ENCODE measurements around the gene PEX12. TPM values are rescaled to one million over a fixed set of nuclear protein-coding genes. Genes with fewer than 3 reads are reported as not detected.

PEX12 gene
- total RNA-seq, result 1 to 10 TPM; 3.0 to 3.2 TPM
- 4.0 TPM for polyA plus RNA-seq (2013, experiment 1 of 2)
- polyA plus RNA-seq (2013, experiment 2 of 2), result 3.6 TPM
- 3.6 to 21.3 (median 10.2) reads per million in 172 experiments for total RNA-seq

DNA sequence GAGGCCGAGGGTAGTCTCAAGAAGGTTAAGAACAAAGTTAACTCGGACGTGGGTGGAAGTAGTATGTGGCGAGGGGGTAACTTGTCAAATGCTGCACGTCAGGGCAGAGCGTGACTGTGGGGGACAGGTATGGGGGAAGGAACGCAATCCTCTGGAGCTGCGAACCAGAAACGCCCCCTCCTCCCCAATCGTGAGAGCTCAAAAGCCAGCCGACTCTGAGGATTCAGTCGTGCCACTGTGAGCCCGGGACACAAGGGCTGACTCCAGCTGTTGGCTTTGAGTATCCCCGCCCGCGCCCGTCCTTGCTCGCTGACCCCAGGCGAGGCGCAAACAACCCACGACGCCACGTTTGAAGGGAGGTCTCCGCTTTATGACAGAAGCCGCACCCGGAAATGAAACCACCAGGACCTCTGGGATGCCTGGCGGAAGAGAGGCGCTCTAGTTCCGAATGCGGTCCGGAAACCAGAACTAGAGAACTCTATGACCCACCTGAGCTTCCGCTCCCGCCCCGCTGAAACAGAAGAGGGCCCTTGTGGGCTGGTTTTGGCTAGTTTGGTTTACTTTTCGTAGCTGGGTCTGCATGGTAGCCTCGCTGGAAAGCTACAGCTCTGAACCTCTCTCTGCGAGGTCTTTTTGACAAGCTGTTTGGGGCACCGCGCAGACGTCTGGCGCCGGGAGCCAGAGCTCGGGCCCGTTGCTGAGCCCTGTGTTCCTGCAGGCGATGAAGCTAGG lies at the start of gene PEX12:
Gene PEX12, minus strand, starts transcription at position 375 of the 732 bp plus-strand sequence. CDS start 550 bp downstream, outside the sequence.
- Mint-ChIP-seq H3K4me1 (ENCODE audit: low read depth) (peaks cover 42% of the 10 kb centered on the region), H3K36me3 (ENCODE audit: low read depth) (peaks cover 27% of the 10 kb centered on the region), H3K4me3 (peak within 1 kb of the TSS; percentile 92), H3K27me3 (no peaks in the 10 kb centered on the region), H3K9me3 (no peaks in the 10 kb centered on the region), H3K27ac (peak within 1 kb of the TSS; percentile 97)
- Histone ChIP-seq H3K4me3 (ENCODE audit: low read length) (peak within 1 kb of the TSS; percentile 85), H3K27me3 (ENCODE audit: control insufficient read depth in 1 of 2, insufficient read depth in 2 of 2, low read length in 2 of 2) (no peaks in the 10 kb centered on the region), H3K36me3 (ENCODE audit: insufficient read depth, low read length) (peaks cover 20% of the 10 kb centered on the region), H3K27ac (ENCODE audit: low read depth in 1 of 2, low read length in 2 of 2) (peak within 1 kb of the TSS; percentile 90 to 93), H3K4me1 (ENCODE audit: insufficient read depth, low read length) (peaks cover 21% of the 10 kb centered on the region), H3K9me3 (ENCODE audit: control insufficient read depth in 1 of 2, insufficient read depth in 1 of 2, low read length in 2 of 2) (no peaks in the 10 kb centered on the region)
- DNase-seq (peak; percentile 77 to 96 (median 86)), ATAC-seq (ENCODE audit: poor library complexity) (peak; percentile 96)
- POLR2A ChIA-PET, result interaction anchor here (0.6 to 4.3 kb wide), 52 partner anchors 10 to 956 kb away, joined by 3 to 128 read pairs (median 4); partner anchors contain the start of genes AP2B1, LIG3, MYO19 and NLE1
- CTCF ChIA-PET, result interaction anchor here (0.6 to 3.3 kb wide), 9 partner anchors 8 to 437 kb away, joined by 3 to 11 read pairs (median 8); partner anchors contain the start of genes AP2B1, NLE1 and SLFN5
- intact Hi-C loops (cut with DNase I, micrococcal nuclease), result loop anchor here (1.0 to 2.0 kb wide), 4 partner anchors 9 to 436 kb away; partner anchors contain the start of genes AP2B1 (in 2 of the 2) and NLE1 (in 2 of the 2)
- TF ChIP-seq, protein P1, sequence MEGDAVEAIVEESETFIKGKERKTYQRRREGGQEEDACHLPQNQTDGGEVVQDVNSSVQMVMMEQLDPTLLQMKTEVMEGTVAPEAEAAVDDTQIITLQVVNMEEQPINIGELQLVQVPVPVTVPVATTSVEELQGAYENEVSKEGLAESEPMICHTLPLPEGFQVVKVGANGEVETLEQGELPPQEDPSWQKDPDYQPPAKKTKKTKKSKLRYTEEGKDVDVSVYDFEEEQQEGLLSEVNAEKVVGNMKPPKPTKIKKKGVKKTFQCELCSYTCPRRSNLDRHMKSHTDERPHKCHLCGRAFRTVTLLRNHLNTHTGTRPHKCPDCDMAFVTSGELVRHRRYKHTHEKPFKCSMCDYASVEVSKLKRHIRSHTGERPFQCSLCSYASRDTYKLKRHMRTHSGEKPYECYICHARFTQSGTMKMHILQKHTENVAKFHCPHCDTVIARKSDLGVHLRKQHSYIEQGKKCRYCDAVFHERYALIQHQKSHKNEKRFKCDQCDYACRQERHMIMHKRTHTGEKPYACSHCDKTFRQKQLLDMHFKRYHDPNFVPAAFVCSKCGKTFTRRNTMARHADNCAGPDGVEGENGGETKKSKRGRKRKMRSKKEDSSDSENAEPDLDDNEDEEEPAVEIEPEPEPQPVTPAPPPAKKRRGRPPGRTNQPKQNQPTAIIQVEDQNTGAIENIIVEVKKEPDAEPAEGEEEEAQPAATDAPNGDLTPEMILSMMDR (IDR thresholded peaks at IDR 0.05), result no peak

DNA sequence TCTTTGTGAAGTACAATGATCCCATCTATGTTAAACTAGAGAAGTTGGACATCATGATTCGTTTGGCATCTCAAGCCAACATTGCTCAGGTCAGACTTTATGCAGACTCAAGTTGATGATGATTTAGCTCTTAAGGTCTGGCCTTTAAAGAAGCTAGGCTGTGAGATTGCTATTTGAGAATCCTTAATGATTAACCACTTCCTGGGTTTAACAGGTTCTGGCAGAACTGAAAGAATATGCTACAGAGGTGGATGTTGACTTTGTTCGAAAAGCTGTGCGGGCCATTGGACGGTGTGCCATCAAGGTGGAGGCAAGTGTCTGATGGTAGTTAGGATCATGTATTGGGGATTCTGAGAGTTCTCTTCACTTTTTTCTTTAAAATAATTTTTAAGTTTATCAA lies 49.0 kb upstream of the PEX12 start:
- intact Hi-C loops (cut with DNase I, micrococcal nuclease), result no loop called here
- no peaks in the 10 kb centered on the region for H3K9me3 ChIP-seq (ENCODE audit: control insufficient read depth in 1 of 2, insufficient read depth in 1 of 2, low read length in 2 of 2)
- Mint-ChIP-seq H3K27me3 (no peaks in the 10 kb centered on the region), H3K9me3 (no peaks in the 10 kb centered on the region), H3K4me3 (no peak overlapping the region), H3K36me3 (ENCODE audit: low read depth) (peaks cover 81% of the 10 kb centered on the region), H3K27ac (no peak overlapping the region), H3K4me1 (ENCODE audit: low read depth) (no peaks in the 10 kb centered on the region)
- CTCF ChIA-PET, result no interaction called here
- TF ChIP-seq, protein P1 (IDR thresholded peaks at IDR 0.05), result no peak
- no peak for ATAC-seq (ENCODE audit: poor library complexity)
- no peak overlapping the region for H3K4me3 ChIP-seq (ENCODE audit: low read length)
- H3K27ac ChIP-seq (ENCODE audit: low read depth in 1 of 2, low read length in 2 of 2), result no peak overlapping the region
- H3K36me3 ChIP-seq (ENCODE audit: insufficient read depth, low read length), result peaks cover 70% of the 10 kb centered on the region
- POLR2A ChIA-PET, result no interaction called here
- H3K27me3 ChIP-seq (ENCODE audit: control insufficient read depth in 1 of 2, insufficient read depth in 2 of 2, low read length in 2 of 2), result no peaks in the 10 kb centered on the region
- no peaks in the 10 kb centered on the region for H3K4me1 ChIP-seq (ENCODE audit: insufficient read depth, low read length)
- DNase-seq, result no peak

DNA sequence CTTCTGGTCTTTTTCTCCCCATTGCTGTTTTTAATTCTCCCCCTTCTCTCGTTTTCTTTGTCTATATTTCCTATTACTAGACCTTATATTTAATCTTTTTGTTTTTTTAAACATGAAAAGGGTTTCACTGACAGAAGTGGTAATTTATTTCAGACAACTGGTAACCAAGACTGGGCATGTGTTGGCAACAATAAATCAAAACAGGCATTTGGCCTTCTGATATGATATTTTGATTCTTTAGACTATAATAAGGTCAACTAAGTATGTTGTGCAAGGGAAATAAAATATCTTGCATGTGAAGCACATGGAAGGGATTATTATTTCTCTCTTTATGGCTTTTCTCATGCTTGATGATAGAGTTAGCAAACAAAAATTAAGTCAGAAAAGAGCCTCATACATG lies 43.4 kb upstream of the PEX12 start:
- POLR2A ChIA-PET, result no interaction called here
- no peak overlapping the region for H3K27ac Mint-ChIP-seq

More for the DNA sequence above, 43.4 kb upstream of the PEX12 start:
- no peaks in the 10 kb centered on the region for H3K9me3 Mint-ChIP-seq
- no peaks in the 10 kb centered on the region for H3K4me1 Mint-ChIP-seq (ENCODE audit: low read depth)
- TF ChIP-seq, protein P1 (IDR thresholded peaks at IDR 0.05), result no peak
- CTCF ChIA-PET, result no interaction called here
- Histone ChIP-seq H3K9me3 (ENCODE audit: control insufficient read depth in 1 of 2, insufficient read depth in 1 of 2, low read length in 2 of 2) (no peaks in the 10 kb centered on the region), H3K36me3 (ENCODE audit: insufficient read depth, low read length) (peaks cover 36% of the 10 kb centered on the region), H3K4me1 (ENCODE audit: insufficient read depth, low read length) (no peaks in the 10 kb centered on the region), H3K27ac (ENCODE audit: low read depth in 1 of 2, low read length in 2 of 2) (no peak overlapping the region), H3K27me3 (ENCODE audit: control insufficient read depth in 1 of 2, insufficient read depth in 2 of 2, low read length in 2 of 2) (no peaks in the 10 kb centered on the region), H3K4me3 (ENCODE audit: low read length) (no peak overlapping the region)
- H3K36me3 Mint-ChIP-seq (ENCODE audit: low read depth), result peaks cover 67% of the 10 kb centered on the region
- no peaks in the 10 kb centered on the region for H3K27me3 Mint-ChIP-seq
- H3K4me3 Mint-ChIP-seq, result no peak overlapping the region
- ATAC-seq (ENCODE audit: poor library complexity), result no peak
- no peak for DNase-seq
- intact Hi-C loops (cut with DNase I, micrococcal nuclease), result no loop called here

All from CD4-positive, alpha-beta T cell (primary cell).